GM12801 (cell line): ENCODE results near the gene CLSTN1.

Source experiments
- TF ChIP-seq, protein P1 (sequence below): IDR thresholded peaks from one replicate; pipeline ENCODE4 v1.5.1; 2011; ENCODE audit warnings: control low read depth; ENCODE audit not compliant: insufficient read length; ENCODE audit errors: extremely low read depth

CLSTN1 gene

DNA sequence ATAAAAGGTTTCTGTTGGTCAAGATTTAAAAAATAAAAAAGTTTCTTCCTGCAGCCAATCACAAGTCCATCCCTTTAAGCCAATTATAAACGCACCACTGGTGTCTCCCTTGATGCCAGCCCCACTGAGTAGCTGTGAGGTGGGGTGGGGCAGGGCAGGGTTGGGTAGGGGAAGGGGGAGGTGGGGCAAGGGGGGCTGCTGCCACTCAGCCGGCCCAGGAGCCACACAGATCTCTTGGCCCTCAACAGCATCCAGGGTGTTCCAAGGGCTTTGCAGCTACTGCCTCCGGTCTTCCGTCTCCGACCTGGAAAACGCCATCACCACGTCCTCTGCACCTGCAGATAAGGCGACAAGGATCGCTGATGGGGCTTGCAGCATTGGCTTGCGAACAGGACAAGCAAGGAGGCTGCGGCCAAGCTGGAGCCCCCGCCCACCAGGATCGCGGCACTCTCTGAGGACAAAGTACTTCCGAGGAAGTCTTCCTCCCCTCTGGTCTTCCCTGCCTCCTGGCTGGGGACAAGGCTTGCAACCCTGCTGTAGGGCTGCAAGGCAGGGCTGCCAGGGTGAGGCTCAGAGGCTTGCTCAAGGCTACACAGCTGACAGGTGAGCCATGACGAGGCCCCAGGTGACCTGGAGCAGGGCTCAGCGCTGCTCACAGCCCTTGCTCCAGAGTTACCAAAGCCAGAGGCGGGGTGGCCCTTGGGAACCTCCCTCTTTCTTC is 26.8 kb upstream of the CLSTN1 start:
- TF ChIP-seq, protein P1, sequence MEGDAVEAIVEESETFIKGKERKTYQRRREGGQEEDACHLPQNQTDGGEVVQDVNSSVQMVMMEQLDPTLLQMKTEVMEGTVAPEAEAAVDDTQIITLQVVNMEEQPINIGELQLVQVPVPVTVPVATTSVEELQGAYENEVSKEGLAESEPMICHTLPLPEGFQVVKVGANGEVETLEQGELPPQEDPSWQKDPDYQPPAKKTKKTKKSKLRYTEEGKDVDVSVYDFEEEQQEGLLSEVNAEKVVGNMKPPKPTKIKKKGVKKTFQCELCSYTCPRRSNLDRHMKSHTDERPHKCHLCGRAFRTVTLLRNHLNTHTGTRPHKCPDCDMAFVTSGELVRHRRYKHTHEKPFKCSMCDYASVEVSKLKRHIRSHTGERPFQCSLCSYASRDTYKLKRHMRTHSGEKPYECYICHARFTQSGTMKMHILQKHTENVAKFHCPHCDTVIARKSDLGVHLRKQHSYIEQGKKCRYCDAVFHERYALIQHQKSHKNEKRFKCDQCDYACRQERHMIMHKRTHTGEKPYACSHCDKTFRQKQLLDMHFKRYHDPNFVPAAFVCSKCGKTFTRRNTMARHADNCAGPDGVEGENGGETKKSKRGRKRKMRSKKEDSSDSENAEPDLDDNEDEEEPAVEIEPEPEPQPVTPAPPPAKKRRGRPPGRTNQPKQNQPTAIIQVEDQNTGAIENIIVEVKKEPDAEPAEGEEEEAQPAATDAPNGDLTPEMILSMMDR: no peak

DNA sequence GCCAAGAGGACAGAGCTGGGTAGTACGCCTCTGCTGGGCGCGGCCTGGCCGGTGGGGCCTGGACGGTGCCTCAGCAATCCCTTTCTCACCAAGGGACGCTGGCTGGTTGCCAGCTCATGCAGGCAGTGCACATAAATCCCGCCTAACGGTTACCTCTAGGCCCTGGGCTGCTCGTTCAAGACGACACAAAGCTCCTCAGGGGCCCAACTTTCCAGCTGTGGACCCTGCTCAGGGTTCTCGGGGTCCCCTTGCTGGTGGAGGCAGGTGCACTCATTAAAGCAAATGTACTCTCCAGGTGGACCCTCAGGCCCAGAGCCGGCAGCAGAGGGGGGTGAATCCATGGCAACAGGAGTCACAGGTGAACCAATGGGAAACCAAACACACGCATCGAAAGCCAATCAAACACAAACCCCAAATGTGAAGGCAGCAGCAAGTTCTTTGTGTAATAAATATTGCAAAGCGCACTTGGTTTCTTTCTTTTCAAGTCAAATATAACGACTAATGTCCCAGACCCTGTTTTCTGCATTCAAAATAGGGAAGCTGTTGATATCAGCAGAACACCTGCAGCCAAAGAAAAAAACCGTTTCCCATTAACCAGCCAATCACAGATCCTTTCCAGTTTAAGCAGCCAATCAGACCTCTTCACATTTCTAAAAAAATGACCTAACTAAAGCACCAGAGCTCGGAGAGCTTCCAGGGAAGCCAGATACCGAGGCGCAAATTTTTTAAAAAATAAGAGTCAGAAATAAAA is 26.1 kb upstream of the CLSTN1 start:
- TF ChIP-seq, protein P1: no peak

DNA sequence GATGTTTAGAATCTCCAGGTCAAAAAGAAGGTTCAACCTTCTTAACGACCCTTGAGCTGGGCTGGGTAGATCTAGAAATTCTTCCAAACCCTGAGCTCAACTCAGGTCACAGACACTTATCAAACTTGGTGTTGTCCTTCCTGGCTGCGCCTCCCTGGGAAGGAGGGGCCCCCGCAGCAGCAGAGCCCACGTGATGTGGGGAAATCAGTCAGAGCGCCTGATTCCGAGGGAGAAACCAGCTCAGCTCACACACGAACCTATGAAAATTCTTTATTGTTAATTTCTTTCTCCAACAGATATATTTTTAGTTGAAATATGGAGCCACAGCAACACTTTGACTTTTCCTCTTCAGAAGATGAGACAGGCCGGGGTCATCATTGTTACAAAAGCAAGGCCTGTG is 24.3 kb upstream of the CLSTN1 start:
- TF ChIP-seq, protein P1: no peak

DNA sequence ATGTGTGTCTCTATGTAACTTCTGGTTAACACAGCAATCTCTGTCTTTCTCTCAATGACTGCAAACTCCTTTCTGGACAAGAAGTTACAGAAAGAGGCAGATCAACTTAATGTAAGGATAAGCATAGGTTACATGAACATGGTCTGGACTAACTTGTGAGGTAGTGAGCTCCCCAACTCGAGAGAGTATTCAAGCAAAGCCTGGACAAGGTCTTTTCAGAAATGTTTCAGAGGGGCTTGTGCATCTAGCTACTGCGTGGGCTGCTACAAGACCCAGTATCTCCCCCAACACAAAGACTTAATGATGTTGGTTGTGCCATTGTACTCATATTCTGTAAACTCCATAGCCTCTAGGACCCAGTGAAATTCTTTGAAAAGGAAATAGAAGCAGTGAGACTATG is 23.5 kb upstream of the CLSTN1 start:
- TF ChIP-seq, protein P1: no peak

DNA sequence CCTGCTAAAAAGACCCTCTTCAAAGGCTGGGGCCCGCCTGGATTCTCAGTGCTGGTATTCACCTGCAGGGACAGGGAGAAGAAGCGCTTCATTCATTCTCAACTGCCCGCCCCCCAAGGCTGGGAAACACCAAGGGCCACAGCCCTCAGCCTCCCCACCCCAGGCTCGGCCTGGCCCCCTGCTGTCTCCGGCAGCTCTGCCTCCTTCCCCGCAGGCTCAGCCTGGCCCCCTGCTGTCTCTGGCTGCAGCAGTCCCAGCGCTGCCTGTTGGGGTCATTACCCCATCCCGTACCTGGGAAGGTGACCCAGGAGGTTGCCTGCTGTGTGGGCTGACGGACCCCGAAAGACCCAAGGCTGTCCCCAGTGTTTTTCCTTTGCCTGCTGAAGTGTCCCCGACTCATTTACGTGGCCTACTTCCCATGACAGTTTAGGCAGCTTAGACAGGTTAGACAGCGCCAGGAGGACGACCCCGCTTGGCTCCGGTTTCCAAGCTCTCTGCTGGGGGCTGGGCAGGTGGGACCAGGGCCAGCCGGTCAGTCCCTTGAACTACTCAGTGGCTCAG is 22.9 kb upstream of the CLSTN1 start:
- TF ChIP-seq, protein P1: no peak

DNA sequence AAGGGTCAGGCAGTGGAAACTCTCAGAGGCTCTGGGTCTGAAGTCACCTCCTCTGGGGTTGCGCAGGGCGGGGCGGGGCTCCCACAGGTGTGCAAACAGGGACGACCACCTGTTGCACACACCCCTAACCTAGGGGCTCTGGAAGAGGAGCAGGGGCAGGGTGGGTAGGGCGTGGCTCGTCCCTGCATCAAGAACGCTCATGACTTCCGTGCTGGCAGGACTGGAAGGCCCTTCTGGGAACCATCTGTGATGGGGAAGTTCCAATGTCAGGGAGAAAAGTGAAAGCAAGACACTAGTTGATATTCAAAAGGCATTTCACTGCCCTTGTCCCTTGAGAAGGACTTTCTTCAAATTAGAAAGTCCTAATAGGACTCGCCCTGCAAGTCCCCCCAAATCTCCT is 22.1 kb upstream of the CLSTN1 start:
- TF ChIP-seq, protein P1: no peak

DNA sequence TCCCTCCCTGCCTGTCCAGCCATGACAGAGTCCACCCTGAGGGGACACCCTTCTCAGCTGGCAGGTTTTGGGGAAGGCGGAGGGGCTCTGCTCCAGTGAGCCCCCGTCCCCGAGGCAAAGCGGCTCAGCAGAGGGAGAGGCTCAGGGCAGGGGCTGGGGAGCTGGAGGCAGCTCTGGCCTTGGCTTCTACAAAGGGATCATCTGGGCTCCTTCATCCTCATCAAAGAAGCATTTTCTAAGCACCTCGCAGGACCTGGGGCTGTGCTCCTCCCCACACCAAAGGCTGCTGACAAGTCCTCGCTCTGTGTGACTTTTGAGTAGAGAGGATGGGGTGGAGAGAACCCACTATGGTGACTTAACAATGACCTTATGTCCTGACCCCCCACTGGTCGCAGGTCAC is 21.0 kb upstream of the CLSTN1 start:
- TF ChIP-seq, protein P1: no peak
